ENCODE results near the gene UBASH3A. TPM values are rescaled to one million over a fixed set of nuclear protein-coding genes. Genes with fewer than 3 reads are reported as not detected.

Gene UBASH3A
- total and polyA plus RNA-seq, 4 donors = 0.58 to 0.88 (median 0.67) TPM

- Histone ChIP-seq H3K36me3 (ENCODE audit: control insufficient read depth in 4 of 4, insufficient read depth in 4 of 4, low read length in 4 of 4) (no peaks in the 10 kb centered on the region), H3K4me1 (ENCODE audit: control insufficient read depth in 5 of 5, insufficient read depth in 5 of 5, low read length in 5 of 5) (peaks cover 0 to 2% (median 0%) of the 10 kb centered on the region in 5 donors), H3K4me3 (no peak overlapping the region), H3K27me3 (ENCODE audit: control insufficient read depth in 3 of 3, insufficient read depth in 3 of 3, low read length in 2 of 3) (no peaks in the 10 kb centered on the region), H3K9me3 (ENCODE audit: control insufficient read depth in 4 of 4, insufficient read depth in 3 of 4, low read length in 3 of 4) (no peaks in the 10 kb centered on the region), H3K27ac (ENCODE audit: low read depth in 1 of 2, low read length in 1 of 2) (no peak overlapping the region), H3K9ac (ENCODE audit: insufficient read depth in 1 of 2, low read length in 2 of 2) (no peak overlapping the region)
- no peak for DNase-seq
- no peak for TF ChIP-seq CTCF (IDR thresholded peaks at IDR 0.05; ENCODE audit: control extremely low read depth, extremely low read depth)
- WGBS, 2 donors = 91 to 92% methylated on average over 18 of the region's 18 CpGs
- no peak for ATAC-seq (ENCODE audit: insufficient read depth, low FRiP score)
These were observed 72.1 kb downstream of the UBASH3A start for GRCh38 chr21:42475526-42476387.

- Histone ChIP-seq H3K36me3 (ENCODE audit: control insufficient read depth in 4 of 4, insufficient read depth in 4 of 4, low read length in 4 of 4) (no peaks in the 10 kb centered on the region), H3K9ac (ENCODE audit: insufficient read depth in 1 of 2, low read length in 2 of 2) (no peak overlapping the region), H3K4me3 (no peak overlapping the region), H3K27me3 (ENCODE audit: control insufficient read depth in 3 of 3, insufficient read depth in 3 of 3, low read length in 2 of 3) (no peaks in the 10 kb centered on the region), H3K4me1 (ENCODE audit: control insufficient read depth in 5 of 5, insufficient read depth in 5 of 5, low read length in 5 of 5) (peaks cover 0 to 2% (median 0%) of the 10 kb centered on the region in 5 donors), H3K9me3 (ENCODE audit: control insufficient read depth in 4 of 4, insufficient read depth in 3 of 4, low read length in 3 of 4) (no peaks in the 10 kb centered on the region), H3K27ac (ENCODE audit: low read depth in 1 of 2, low read length in 1 of 2) (no peak overlapping the region)
- no peak for ATAC-seq (ENCODE audit: insufficient read depth, low FRiP score)
- no peak for TF ChIP-seq CTCF (IDR thresholded peaks at IDR 0.05; ENCODE audit: control extremely low read depth, extremely low read depth)
- 90 to 92% methylated on average over 22 to 25 of the region's 25 CpGs for WGBS, 2 donors
- DNase-seq = no peak
These were observed 73.0 kb downstream of the UBASH3A start for GRCh38 chr21:42476388-42477331.

GRCh38 chr21:42478504-42478903 lies 74.8 kb downstream of the UBASH3A start:
- Histone ChIP-seq H3K27me3 (ENCODE audit: control insufficient read depth in 3 of 3, insufficient read depth in 3 of 3, low read length in 2 of 3) (no peaks in the 10 kb centered on the region), H3K4me3 (no peak overlapping the region), H3K9me3 (ENCODE audit: control insufficient read depth in 4 of 4, insufficient read depth in 3 of 4, low read length in 3 of 4) (no peaks in the 10 kb centered on the region), H3K4me1 (ENCODE audit: control insufficient read depth in 5 of 5, insufficient read depth in 5 of 5, low read length in 5 of 5) (peaks cover 0 to 2% (median 0%) of the 10 kb centered on the region in 5 donors), H3K9ac (ENCODE audit: insufficient read depth in 1 of 2, low read length in 2 of 2) (no peak overlapping the region), H3K27ac (ENCODE audit: low read depth in 1 of 2, low read length in 1 of 2) (no peak overlapping the region), H3K36me3 (ENCODE audit: control insufficient read depth in 4 of 4, insufficient read depth in 4 of 4, low read length in 4 of 4) (no peaks in the 10 kb centered on the region)
- ATAC-seq (ENCODE audit: insufficient read depth, low FRiP score) = no peak
- WGBS, 2 donors = 74 to 85% methylated on average over 7 of the region's 7 CpGs
- no peak for DNase-seq
- no peak for TF ChIP-seq CTCF (IDR thresholded peaks at IDR 0.05; ENCODE audit: control extremely low read depth, extremely low read depth)
